ENCODE measurements around the gene EEF1AKMT4.

The EEF1AKMT4 gene

GRCh38 chr3:184291044-184291737, 41.7 kb downstream of the EEF1AKMT4 start:
- TF ChIP-seq NFRKB (IDR thresholded peaks at IDR 0.05) (no peak), CTBP1 (IDR thresholded peaks at IDR 0.05; ENCODE audit: borderline replicate concordance) (no peak), ARNT (IDR thresholded peaks at IDR 0.05) (no peak), LEF1 (IDR thresholded peaks at IDR 0.05; ENCODE audit: borderline replicate concordance) (no peak)
- ChIA-PET CTCF (no interaction called here), POLR2A (no interaction called here)
- DNase-seq (ENCODE audit: extremely low spot score), result no peak

GRCh38 chr3:184291738-184292445, 42.4 kb downstream of the EEF1AKMT4 start:
- TF ChIP-seq SP1 (IDR thresholded peaks at IDR 0.05) (no peak), LEF1 (IDR thresholded peaks at IDR 0.05; ENCODE audit: borderline replicate concordance) (no peak), HDGF (IDR thresholded peaks at IDR 0.05; ENCODE audit: borderline replicate concordance) (no peak), NFRKB (IDR thresholded peaks at IDR 0.05) (no peak), ARNT (IDR thresholded peaks at IDR 0.05) (no peak), FOXM1 (IDR thresholded peaks at IDR 0.05; ENCODE audit: borderline replicate concordance) (no peak), CTBP1 (IDR thresholded peaks at IDR 0.05; ENCODE audit: borderline replicate concordance) (no peak), ELF4 (IDR thresholded peaks at IDR 0.05) (no peak)
- DNase-seq (ENCODE audit: extremely low spot score), result no peak
- CTCF ChIA-PET, result no interaction called here
- POLR2A ChIA-PET, result no interaction called here

GRCh38 chr3:184295771-184296170, 46.3 kb downstream of the EEF1AKMT4 start:
- TF ChIP-seq ELF4 (IDR thresholded peaks at IDR 0.05) (no peak), LEF1 (IDR thresholded peaks at IDR 0.05; ENCODE audit: borderline replicate concordance) (no peak), PKNOX1 (IDR thresholded peaks at IDR 0.05) (no peak), CTBP1 (IDR thresholded peaks at IDR 0.05; ENCODE audit: borderline replicate concordance) (no peak), TARDBP (IDR thresholded peaks at IDR 0.05) (no peak), ZNF384 (IDR thresholded peaks at IDR 0.05) (no peak), FOXA1 (IDR thresholded peaks at IDR 0.05) (no peak), HDGF (IDR thresholded peaks at IDR 0.05; ENCODE audit: borderline replicate concordance) (no peak), L3MBTL2 (conservative IDR thresholded peaks at IDR 0.05) (no peak), BHLHE40 (IDR thresholded peaks at IDR 0.05; ENCODE audit: borderline replicate concordance) (no peak), FOXM1 (IDR thresholded peaks at IDR 0.05; ENCODE audit: borderline replicate concordance) (no peak), SUZ12 (IDR thresholded peaks at IDR 0.05) (no peak), NFRKB (IDR thresholded peaks at IDR 0.05) (no peak), FOXK2 (IDR thresholded peaks at IDR 0.05) (no peak), ARNT (IDR thresholded peaks at IDR 0.05) (no peak), SP1 (IDR thresholded peaks at IDR 0.05) (no peak)
- ChIA-PET POLR2A (no interaction called here), CTCF (no interaction called here)
- DNase-seq (ENCODE audit: extremely low spot score), result no peak

GRCh38 chr3:184296616-184297015, 47.1 kb downstream of the EEF1AKMT4 start:
- no peak for DNase-seq (ENCODE audit: extremely low spot score)
- CTCF ChIA-PET, result no interaction called here
- POLR2A ChIA-PET, result no interaction called here
- TF ChIP-seq SUZ12 (IDR thresholded peaks at IDR 0.05) (no peak), FOXM1 (IDR thresholded peaks at IDR 0.05; ENCODE audit: borderline replicate concordance) (no peak), ZNF384 (IDR thresholded peaks at IDR 0.05) (no peak), L3MBTL2 (conservative IDR thresholded peaks at IDR 0.05) (no peak), PKNOX1 (IDR thresholded peaks at IDR 0.05) (no peak), CTBP1 (IDR thresholded peaks at IDR 0.05; ENCODE audit: borderline replicate concordance) (no peak), ARNT (IDR thresholded peaks at IDR 0.05) (no peak), TARDBP (IDR thresholded peaks at IDR 0.05) (no peak), HDGF (IDR thresholded peaks at IDR 0.05; ENCODE audit: borderline replicate concordance) (no peak), BHLHE40 (IDR thresholded peaks at IDR 0.05; ENCODE audit: borderline replicate concordance) (no peak), ELF4 (IDR thresholded peaks at IDR 0.05) (no peak), LEF1 (IDR thresholded peaks at IDR 0.05; ENCODE audit: borderline replicate concordance) (no peak), FOXA1 (IDR thresholded peaks at IDR 0.05) (no peak)

- ChIA-PET POLR2A (interaction anchor here (0.6 to 1.0 kb wide), 3 partner anchors 13 to 62 kb away, joined by 3 read pairs; partner anchors contain the start of genes CLCN2 and POLR2H), CTCF (no interaction called here)
- DNase-seq (ENCODE audit: extremely low spot score), result peak; percentile 95
- TF ChIP-seq CTBP1 (IDR thresholded peaks at IDR 0.05; ENCODE audit: borderline replicate concordance), result no peak
- TF ChIP-seq SUZ12 (IDR thresholded peaks at IDR 0.05), result no peak
- no peak for TF ChIP-seq L3MBTL2 (conservative IDR thresholded peaks at IDR 0.05)
- TF ChIP-seq FOXK2 (IDR thresholded peaks at IDR 0.05), result no peak
- no peak for TF ChIP-seq ELF4 (IDR thresholded peaks at IDR 0.05)
- no peak for TF ChIP-seq TARDBP (IDR thresholded peaks at IDR 0.05)
- no peak for TF ChIP-seq PKNOX1 (IDR thresholded peaks at IDR 0.05)
- no peak for TF ChIP-seq ARNT (IDR thresholded peaks at IDR 0.05)
- no peak for TF ChIP-seq SP1 (IDR thresholded peaks at IDR 0.05)
- no peak for TF ChIP-seq FOXA1 (IDR thresholded peaks at IDR 0.05)
- TF ChIP-seq BHLHE40 (IDR thresholded peaks at IDR 0.05; ENCODE audit: borderline replicate concordance), result no peak
- TF ChIP-seq NFRKB (IDR thresholded peaks at IDR 0.05), result no peak
- no peak for TF ChIP-seq LEF1 (IDR thresholded peaks at IDR 0.05; ENCODE audit: borderline replicate concordance)
- TF ChIP-seq HDGF (IDR thresholded peaks at IDR 0.05; ENCODE audit: borderline replicate concordance), result no peak
These were observed 49.5 kb downstream of the EEF1AKMT4 start, which contains the start of gene PSMD2 for GRCh38 chr3:184298759-184299487. PSMD2 (plus strand) TSS chr3:184299241; CDS start chr3:184299267, 26 bp downstream.
